HTR-8/SVneo (cell line): ENCODE measurements around the gene PPARG.
"Not testable (repeated sequence)": the region's sequence is repeated elsewhere in the genome, so short reads cannot be mapped to it uniquely, and the experiment has no call there.

ENCODE experiments used
- DNase-seq: peaks from one replicate; pipeline ENCODE4 v3.0.0; 2011; ENCODE audit warnings: low spot score, mixed read lengths; ENCODE audit not compliant: insufficient read length
- FAIRE-seq: peaks from 2 replicates; lab custom pipeline; 2011; peaks lifted over from hg19 to GRCh38; lab: Jason Lieb, UNC

PPARG gene

GRCh38 chr3:12433823-12434222 lies 145.0 kb downstream of the PPARG start:
- no peak for DNase-seq
- FAIRE-seq: no peak

DNA sequence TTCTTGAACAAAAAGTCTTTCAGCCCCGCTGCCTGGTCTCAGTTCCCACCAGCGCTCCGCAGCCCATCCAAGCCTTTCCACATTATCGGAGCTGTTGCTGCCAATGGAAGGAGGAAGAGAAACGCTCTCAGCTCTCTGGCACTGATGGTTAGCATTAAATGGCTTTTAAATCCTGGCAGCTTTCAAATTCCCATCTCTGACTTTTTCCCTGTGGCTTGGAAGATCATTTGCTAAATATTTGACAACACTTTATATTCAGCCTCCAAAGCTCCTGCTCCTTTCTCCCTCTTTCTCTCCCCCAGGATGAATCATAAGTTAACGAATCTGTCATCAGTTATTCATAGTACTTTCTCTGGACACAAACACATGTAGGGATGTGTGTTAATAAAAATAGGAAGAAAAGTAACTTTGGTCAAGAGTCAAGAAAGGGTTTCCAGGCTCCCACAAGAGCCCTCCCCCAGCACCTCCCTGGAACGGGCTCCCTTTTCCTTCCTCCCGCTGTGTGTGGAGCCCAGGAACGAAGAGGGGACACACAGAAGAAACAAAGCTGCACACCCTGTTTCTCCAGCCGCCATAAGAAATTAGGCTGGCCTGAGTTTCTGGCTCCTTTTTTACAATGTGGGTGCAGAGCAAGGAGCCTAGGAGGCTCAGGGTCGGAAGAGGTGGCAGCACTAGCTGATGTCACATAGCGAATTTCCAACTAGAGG lies 147.8 kb downstream of the PPARG start:
- FAIRE-seq (no peak), DNase-seq (no peak)

- DNase-seq: no peak
- no peak for FAIRE-seq
Observed at GRCh38 chr3:12437221-12437605, 148.3 kb downstream of the PPARG start.

GRCh38 chr3:12437861-12438260 lies 149.0 kb downstream of the PPARG start:
- FAIRE-seq (no peak), DNase-seq (no peak)

- FAIRE-seq: no peak
- DNase-seq: no peak
Observed at GRCh38 chr3:12438318-12438717, 149.4 kb downstream of the PPARG start.

- FAIRE-seq (no peak), DNase-seq (no peak)
Observed at GRCh38 chr3:12439161-12439940, 150.5 kb downstream of the PPARG start.

DNA sequence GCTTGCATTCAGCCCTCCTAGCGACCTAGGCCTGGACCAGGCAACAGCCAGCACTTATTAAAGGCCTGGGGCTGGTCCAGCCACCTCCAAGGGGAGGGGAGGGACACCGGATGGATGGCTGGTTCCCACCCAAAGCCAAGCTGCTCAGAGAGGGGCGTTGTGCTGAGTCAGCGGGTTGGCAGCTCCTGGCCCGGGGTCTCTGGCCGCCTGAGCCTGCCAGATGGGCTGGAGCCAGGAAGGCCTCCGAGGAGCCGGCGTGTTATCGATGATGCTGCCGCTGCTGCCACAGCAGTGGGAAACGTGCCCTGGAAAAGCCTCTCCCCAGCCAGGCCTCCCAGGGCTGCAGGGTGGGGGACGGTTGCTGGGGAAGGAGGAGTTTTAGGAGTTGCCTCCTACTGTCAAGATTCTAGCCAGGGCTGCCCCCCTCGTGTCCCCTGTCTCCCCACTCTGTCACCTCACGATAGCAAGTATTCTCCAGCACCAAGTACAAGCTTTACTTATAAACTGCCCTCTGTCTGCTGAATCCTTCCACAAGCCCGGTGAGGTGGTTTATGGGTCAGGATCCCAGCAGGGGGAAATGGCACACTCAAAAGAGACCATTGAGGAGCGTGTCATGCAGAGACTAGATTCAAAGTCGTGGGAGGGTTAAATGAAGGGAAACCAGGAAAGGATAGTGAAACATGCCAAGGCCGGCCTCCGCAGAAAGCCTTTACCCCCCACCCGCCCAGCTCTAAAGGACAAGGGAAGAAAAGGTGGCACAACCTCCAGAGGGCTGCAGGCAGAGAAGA lies 152.3 kb downstream of the PPARG start:
- no peak for FAIRE-seq
- no peak for DNase-seq

- FAIRE-seq: no peak
Observed at GRCh38 chr3:12442654-12443501, 154.0 kb downstream of the PPARG start.

DNA sequence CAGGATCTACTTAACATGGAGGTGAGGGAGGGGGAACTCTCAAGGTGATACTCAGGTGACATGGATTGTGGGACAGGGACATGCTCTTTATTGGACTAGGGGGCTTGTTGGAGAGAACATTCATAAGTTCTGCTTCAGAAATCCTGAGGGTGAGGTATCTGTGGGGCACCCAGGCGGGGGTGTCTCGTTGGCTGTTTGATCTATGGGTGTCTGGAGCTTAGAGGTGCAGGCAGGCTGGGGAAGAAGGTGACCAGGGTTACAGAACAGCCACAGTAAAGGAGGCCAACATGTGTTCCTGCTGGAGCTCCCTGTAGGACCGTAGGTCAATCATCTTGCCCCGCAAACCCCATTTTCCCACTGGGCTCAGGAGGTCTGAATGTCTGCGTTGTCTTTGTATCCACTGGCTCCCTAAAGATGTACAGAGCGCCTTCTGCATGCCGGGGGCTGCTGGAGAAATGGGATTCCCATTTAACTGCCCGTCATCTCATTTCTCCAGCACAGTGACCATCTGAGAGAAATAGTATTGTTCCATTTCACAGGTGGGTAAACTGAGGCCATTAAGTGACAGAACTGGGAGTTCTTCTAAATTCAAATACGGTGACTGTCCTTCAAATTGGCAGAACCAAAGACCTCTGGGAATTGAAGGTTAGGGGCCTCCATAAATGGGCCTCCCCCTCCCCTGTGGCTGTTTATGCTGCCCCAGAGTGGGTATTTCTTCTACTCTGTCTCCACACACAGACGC lies 155.1 kb downstream of the PPARG start:
- no peak for FAIRE-seq
- no peak for DNase-seq

More at GRCh38 chr3:12442654-12443501, 154.0 kb downstream of the PPARG start:
- DNase-seq: peak; percentile 30

DNA sequence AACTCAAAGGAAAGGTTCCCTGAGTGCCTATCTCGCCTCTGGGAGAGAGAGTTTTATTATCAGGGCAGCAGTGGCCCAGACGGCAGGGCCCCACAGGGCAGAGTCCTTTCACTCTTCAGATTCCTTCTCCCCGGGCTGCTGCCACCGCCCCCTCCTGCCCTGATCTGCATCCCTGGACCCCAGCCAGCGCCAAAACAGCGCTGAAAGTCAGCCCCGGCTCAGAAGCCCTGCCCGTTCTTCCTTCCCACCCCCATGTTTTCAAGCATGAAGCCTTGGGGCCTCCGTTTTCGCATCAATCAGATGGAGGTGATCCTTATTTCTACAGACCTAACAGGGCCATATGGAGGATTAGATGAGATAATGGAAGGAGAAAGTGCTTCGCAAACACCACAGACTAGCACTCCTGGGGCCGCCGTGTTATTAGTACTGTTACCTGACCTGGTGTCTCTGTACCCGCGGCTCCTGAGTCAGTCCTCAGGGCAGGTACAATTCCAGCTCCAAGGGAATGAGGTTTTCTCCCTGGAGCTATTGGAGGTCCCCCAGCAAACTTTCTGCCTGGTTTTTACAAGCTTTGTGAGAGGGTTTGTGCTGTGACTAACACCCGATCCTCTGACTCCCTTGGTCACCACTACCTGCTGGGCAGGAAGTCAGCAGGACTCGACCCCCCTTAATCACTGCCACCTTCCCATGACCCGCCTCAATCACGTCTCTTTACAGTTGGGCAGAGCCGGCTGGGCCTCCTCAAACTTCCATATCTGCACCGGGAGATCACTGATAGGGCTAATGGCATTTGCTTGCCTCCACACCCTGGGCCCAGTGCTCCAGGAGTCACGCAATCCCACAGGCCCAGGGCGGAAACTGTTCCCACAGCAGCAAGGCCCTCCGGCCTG lies 156.0 kb downstream of the PPARG start:
- no peak for FAIRE-seq
- DNase-seq: peak; percentile 67

DNA sequence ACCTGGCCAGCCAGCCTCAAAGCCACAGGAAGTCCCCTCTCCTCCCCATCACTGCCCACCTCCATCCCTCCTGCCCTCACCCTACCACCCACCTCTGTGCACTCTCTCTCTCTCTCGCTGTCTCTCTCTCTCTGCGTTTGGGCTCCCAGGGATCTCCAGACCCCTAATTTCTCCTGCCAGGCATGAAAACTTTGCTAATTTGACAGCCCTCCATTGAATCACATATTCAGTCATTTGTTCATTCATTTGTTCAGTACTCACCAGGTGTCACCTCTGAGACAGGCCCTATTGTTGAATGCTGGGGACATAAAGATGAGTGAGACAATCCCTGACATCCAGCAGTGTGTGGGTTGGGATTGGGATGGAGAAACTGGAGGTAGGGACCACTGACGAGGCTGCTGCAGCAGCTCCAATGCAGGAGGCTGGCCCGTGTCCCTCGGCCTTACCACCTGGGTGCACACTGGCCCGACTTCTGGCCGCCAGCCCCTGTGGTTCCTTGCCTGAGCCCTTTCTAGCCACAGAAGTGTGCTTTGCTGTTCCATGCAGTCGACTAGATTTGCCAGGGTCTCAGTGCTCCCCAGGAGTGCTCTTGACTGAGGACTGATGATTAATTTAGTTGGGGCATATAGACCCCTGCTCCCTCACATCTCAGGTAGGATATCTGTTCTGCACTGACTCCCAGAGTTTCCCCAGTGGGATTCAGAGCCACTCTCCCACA lies 156.8 kb downstream of the PPARG start:
- FAIRE-seq (no peak), DNase-seq (no peak)

- no peak for DNase-seq
- FAIRE-seq: no peak
Observed at GRCh38 chr3:12446298-12446697, 157.4 kb downstream of the PPARG start.

DNA sequence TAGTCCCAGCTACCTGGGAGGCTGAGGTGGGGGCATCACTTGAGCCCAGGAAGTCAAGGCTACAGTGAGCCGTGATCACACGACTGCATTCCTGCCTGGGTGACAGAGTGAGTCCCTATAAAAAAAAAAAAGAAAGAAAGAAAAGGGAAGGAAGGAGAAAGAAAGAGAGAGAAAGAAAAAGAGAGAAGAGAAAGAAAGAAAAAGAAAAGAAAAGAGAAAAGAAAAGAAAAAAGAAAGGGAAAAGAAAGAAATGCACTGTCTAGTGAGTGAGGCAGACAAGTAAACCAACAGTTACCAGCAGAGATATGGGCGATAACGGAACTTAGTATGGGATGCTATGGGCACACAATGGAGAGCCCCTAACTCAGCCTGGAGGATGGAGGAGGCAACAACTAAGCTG lies 158.2 kb downstream of the PPARG start:
- DNase-seq: no peak
- no peak for FAIRE-seq

DNA sequence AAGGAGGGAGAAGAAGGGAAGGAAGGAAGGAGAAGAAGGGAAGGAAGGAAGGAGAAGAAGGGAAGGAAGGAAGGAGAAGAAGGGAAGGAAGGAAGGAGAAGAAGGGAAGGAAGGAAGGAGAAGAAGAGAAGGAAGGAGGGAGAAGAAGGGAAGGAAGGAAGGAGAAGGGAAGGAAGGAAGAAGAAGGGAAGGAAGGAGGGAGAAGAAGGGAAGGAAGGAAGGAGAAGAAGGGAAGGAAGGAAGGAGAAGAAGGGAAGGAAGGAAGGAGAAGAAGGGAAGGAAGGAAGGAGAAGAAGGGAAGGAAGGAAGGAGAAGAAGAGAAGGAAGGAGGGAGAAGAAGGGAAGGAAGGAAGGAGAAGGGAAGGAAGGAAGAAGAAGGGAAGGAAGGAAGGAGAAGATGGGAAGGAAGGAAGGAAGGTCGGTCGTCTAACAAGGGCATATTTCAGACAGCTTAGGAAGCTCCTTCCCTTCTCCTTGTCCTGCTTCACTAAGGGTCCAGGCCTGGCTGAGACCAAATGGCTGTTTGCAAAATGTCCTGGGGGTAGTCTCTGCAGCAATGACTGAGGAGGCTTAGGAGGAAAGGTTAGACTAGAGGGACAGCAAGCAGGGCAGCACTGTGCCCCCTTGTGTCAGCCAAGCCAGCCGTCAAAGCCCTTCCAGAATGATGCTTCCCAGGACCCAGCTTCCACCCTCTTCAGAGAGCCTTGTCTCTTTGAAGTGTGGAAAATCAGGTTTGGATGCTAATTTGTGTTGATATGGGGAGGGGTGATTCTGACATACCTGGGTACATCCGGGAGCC lies 159.7 kb downstream of the PPARG start:
- not testable (repeated sequence) for FAIRE-seq, DNase-seq

DNA sequence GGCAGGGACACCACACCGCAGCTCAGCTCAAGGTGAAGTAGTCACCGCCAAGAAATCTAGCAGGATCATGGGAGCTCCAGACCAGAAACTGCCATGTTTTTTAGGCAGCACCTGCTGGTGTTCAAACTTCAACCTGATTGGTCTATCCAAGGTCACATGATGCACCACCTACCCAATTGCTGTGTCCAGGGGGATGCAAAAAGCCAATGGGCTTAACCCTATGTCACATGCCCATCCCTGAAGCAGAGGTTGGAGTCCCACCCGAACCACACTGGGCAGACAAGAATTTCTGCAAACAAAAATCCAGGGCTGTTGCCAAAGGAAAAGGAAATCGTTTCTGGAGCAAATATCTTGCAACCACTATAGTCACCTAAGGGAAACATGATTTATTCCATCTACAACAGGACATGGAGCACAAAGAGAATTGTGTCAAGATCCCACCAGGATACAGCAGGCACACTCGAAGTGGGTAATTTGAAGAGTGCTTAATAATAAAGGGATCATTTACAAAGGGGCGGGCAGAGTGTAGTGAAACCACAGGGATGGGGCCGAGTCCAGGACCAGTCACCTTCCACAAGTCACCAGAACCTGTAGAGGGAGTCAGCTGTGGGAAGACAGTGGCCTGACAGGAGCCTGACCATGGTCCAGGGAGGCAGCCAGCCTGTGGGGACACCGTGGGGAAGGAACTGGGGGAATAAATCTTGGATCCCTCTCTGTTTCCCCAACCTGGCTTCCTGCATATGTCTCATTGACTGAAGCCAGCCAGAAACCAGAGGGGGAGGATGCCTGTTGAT lies 161.2 kb downstream of the PPARG start:
- no peak for FAIRE-seq
- DNase-seq: no peak

- DNase-seq: no peak
- no peak for FAIRE-seq
Observed at GRCh38 chr3:12451481-12451880, 162.6 kb downstream of the PPARG start.
